Inflammatory macrophage treated with lipopolysaccharide for 4 hours (primary cell): Measurements from ENCODE around the gene CCL3.

Experiments used
- DNase-seq: peaks from one replicate; pipeline ENCODE4 v3.0.0-alpha.2; 2020

Gene CCL3

GRCh38 chr17:36083691-36084090 lies 6.3 kb downstream of the CCL3 start:
- peak; percentile 85 for DNase-seq

DNA sequence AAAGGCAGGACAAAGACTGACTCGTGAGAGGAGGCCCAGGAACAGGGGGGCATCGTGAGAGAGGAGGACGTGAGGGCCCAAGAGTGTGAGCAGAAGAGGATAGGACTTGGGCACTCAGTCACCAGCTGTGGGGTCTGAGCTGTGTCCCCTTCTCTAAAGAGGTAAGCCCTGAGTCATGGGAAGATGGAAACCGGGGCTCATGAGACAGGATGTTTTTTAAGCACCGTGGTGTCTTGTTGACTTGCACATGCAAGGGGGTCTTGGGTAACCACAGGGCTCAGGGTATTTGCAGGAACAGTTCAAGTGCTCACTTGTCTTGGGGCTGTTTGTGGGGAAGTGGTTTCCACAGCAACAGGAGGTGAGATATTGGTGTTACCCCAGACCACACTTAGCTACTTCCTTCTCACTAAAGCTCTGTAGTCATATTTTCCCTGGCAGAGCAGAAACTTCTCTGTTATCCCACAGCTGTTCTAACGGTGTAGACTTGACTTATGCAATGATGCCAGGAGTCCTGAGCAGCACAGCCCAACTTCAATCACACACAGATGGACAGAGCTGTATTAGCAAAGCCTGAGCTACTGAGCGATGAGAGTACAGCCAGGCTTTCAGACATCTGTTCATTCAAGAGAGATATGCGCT lies 7.3 kb downstream of the CCL3 start:
- DNase-seq, result peak; percentile 91

- DNase-seq, result peak; percentile 59
Measured at GRCh38 chr17:36081681-36082471, 8.1 kb downstream of the CCL3 start.

GRCh38 chr17:36074365-36074764 lies 15.6 kb downstream of the CCL3 start:
- DNase-seq, result no peak

DNA sequence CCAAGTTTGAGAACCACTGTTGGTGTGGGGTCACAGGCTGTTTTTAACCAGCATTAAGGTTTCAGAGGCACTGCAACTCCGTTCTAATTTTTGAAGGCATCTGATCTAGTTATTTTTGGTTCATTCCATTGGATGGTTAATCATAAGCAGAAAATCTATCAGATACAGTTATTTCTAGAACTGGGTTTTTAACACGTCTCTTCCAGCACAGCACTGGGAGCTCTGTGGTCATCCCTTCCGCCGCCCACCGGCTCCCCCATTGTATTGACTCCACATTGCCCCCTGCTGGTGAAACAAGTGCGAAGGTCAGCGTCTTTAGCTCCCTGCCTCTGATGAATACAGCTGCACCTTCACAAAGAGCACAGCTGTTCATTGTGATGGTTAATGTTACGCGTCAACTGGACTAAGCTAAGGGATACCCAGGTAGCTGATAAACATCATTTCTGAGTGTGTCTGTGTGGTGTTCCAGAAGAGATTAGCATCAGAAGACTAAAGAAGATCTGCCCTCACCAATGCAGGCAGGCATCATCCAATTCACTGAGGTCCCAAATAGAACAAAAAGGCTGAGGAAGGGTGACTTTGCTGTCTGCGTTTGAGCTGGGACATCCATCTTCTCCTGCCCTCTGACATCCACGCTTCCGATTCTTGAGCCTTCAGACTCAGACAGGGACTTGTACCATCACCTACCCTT lies 17.4 kb downstream of the CCL3 start:
- peak; percentile 79 for DNase-seq

DNA sequence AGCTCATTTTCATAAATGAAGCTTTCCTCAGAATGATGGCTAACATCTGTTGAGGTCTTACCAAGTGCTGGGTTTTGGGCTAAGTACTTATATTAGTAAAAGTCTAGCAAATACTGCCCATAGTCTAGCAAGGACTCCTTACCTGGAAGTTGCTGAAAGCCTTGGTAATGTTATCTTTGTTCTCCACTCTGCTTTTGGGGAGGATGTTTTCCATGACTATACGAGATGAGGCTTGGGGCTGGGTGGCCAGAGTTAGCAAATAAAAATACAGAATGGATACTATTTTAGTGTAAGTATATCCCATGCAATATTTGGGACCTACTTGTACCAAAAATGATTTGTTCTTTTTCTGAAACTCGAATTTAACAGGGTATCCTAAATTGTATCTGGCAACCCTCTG lies 18.2 kb downstream of the CCL3 start:
- DNase-seq, result no peak

DNA sequence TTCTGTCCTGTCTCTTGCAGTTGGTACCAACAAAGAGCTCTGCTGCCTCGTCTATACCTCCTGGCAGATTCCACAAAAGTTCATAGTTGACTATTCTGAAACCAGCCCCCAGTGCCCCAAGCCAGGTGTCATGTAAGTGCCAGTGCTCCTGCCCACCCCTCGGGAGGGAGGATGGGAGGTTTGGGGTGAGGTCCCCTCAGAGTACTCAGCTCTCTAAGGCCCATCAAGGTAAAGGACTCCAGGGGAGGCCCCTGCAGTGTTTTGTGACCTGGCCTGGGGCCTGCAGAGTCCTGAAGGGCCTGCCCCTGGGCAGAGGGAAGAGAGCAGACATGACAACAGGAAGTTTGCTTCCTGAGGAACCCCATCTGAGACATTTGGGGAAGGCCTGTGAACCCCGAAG lies 19.5 kb downstream of the CCL3 start:
- no peak for DNase-seq

GRCh38 chr17:36069136-36069535 lies 20.8 kb downstream of the CCL3 start:
- DNase-seq, result peak; percentile 72

DNA sequence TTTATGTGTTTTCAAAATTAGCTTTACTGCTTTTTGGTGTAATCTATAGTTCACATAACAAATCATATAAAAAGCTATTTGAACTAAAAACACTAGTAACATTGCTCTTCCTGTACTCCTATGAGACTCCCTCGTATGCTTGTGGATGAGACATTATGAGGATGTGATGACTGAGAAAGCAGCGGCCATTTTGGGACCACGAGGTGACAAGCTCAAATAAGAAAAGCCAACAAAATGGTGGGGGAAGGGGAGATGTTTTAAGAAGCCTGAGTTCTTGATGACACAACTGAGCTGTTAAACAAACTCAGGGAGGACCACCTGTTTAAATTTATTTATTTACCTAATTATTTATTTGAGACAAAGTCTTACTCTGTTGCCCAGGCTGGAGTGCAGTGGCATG lies 21.4 kb downstream of the CCL3 start:
- DNase-seq, result no peak

DNA sequence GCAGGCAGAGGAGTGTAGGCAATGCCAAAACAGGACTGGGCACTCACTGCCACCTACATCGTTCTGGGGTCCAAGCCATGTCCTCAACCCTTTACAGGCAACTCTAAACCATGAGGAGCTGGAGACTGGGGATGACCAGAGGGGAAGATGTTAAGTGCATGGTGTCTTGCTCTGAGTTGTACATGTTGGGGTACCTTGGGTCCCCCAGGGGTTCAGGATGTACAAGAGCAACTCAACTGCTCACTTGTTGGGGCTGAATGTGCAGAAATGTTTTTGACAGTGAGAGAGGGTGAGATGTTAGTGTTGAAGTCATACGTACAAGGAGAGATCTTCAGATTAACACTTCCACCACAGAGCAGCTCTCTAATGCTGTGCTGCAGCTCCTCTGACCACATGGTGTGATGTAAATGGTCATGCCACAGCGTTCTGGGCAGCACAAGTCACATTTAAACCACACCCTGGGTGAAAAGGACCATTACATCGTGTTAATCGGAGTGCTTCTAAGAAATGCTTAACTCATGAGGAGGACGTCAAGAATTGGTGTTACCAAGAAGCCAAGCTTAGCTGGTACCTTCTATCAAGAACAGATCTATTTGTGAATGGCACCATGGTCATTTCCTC lies 23.5 kb downstream of the CCL3 start:
- DNase-seq, result peak; percentile 42

DNA sequence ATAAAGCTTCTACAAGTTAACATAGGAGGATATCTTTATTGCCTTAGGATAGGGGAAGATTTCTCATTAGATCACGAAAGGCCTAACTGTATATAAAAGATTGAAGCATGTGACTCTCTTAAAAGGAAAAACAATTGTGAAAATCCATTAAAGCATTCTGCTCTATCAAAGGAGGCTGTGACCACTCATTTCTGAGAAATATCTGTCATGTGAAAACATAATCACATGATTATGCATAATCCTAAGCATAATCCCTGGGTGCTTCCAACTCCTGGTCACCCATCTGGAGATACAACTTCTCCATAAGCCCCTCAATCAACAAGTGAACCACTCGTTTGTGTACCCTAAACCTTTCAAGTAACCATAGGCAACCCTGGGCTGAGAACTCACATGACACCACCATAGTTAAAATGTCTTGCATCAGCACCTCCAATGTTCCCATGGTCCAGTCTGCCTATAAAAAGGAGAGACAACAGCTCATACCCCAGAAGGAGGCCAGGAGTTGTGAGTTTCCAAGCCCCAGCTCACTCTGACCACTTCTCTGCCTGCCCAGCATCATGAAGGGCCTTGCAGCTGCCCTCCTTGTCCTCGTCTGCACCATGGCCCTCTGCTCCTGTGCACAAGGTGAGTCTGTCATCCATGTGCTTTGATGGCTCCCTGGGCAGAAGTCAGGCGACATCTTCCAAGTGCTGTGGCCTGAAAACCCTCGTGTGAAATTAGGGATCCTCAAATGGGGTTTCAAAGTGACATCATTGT lies 26.0 kb downstream of the CCL3 start, which contains the start of gene CCL18:
TSS of gene CCL18 (plus strand) at position 487 of the 756 bp plus-strand sequence. CDS start at position 558, 71 bp downstream.
- DNase-seq, result peak; percentile 52

DNA sequence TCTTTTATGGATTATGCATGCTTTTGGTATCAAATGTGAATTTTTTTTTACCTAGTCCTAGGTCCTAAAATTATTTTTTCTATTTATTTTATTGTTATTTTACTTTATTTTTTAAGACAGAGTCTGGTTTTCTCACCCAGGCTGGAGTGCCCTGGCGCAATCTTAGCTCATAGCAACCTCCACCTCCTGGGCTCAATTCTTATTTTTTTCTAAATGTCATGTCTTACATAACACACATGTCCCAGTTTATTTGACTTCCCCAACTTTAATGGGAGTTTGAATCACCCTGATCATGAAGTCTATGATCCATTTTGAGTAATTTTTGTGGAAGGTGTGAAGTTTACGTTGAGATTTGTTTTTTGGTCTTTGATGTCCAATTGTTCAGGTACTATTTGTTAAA lies 29.1 kb downstream of the CCL3 start:
- peak; percentile 62 for DNase-seq

GRCh38 chr17:36059406-36059805 lies 30.5 kb downstream of the CCL3 start:
- DNase-seq, result peak; percentile 81

DNA sequence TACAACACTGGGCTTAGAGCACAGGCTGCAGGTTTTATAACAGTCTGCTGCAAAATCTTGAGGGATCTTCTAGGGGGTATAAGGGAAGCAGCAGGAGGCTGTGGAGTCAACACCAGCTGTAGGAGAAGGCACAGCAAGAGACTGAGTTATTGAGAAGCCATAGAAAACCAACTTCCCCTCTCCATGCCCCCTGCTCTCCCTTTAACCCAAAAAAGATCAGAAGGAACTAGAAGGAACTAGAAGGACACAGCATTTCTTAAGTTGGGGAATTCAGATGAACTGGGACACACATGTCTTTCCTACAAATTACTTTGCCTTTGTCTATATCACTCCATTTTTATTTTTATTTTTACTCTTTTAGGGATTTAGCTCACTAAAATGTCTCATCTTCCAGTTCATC lies 32.0 kb downstream of the CCL3 start:
- peak; percentile 77 for DNase-seq

GRCh38 chr17:36055921-36056520 lies 33.9 kb downstream of the CCL3 start:
- DNase-seq, result peak; percentile 96

GRCh38 chr17:36055171-36055570 lies 34.8 kb downstream of the CCL3 start:
- peak; percentile 82 for DNase-seq

GRCh38 chr17:36049643-36050042 lies 40.3 kb downstream of the CCL3 start:
- DNase-seq, result no peak

- no peak for DNase-seq
Measured at GRCh38 chr17:36048066-36048465, 41.9 kb downstream of the CCL3 start.
